ENCODE data around the gene LAMC1.

GRCh38 chr1:183139281-183139942, 116.2 kb downstream of the LAMC1 start:
- TF ChIP-seq CTCF (conservative IDR thresholded peaks at IDR 0.05 in 1 of 2, IDR thresholded peaks at IDR 0.05 in 1 of 2; ENCODE audit: extremely low read depth in 1 of 2, insufficient read depth in 1 of 2, low read depth in 1 of 2, low read length in 2 of 2), result no peak
- TF ChIP-seq EZH2 (IDR thresholded peaks at IDR 0.05; ENCODE audit: borderline replicate concordance, low read length), result no peak
